GM21576 (cell line): ENCODE measurements around the gene KIRREL3.

Experiments
- ATAC-seq: cut with Tn5 transposase; IDR thresholded peaks from one replicate; pipeline ENCODE4 v1.9.1; 2021; ENCODE audit warnings: mild to moderate bottlenecking, moderate library complexity; ENCODE audit not compliant: unreplicated experiment

Gene KIRREL3

GRCh38 chr11:127000291-127000968 is at the start of gene KIRREL3:
KIRREL3 (minus strand) TSS chr11:127000770.
- no peak for ATAC-seq

DNA sequence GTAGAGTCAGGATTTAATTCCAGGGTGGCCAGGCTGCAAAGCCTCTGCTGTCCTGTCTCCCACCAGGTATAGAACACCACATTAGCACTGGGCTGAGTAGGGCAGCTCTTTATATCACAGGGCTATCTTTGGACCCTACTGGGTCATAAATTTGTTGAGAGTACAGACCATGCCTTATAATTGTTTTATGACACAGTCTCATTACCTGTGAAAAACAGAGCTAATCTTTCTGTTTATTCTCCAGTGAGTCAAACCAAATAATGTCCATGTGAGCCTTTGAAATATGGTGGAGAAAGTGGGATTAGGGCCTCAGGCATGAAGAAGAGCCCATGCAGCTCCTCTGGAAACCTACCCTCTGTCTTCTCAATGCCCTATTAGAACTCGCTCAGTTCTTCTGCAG is 49.6 kb upstream of the KIRREL3 start:
- no peak for ATAC-seq

DNA sequence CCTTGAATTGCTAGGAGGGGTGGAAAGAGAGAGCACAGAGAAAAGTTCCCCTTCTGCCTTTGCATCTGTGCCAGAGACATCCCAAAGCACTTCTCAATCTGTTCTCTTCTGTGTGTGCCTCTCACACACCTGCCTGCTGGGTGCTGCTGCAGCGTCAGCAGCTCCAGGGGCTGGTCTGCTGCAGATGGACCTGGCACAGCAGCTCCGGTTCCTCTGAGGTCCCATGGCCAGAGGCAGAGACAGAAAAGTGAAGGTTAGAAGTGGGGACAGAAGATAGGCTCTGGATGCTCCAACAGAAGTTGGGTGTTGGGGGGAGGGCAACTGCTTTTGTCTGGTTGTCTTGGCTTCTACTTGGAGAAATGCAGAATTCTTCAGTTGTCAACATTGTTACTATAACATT is 48.9 kb upstream of the KIRREL3 start:
- no peak for ATAC-seq

- no peak for ATAC-seq
These were observed 44.0 kb upstream of the KIRREL3 start for GRCh38 chr11:127044535-127044934.

- ATAC-seq, result no peak
These were observed 41.9 kb upstream of the KIRREL3 start for GRCh38 chr11:127042445-127042844.

GRCh38 chr11:127039591-127039990 is 39.0 kb upstream of the KIRREL3 start:
- no peak for ATAC-seq

DNA sequence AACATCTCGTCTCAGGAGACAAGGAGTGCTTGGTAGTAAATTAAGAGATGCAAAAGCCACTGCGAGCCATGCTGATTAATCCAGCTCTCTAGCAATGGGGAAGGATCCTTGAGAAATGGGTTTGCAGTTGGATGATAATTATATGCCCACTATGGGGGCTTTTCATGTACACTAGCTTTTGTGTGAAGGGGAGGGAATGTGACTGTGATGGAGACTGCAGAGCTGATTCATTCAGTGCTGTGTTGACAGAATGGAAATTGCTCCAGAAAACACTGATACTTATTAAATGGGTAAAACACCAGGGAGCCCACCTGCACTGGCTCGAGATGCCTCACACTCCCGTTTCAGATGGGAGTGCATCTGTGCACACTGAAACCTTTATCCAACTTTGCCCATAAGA is 37.0 kb upstream of the KIRREL3 start:
- ATAC-seq, result no peak

GRCh38 chr11:127037001-127037400 is 36.4 kb upstream of the KIRREL3 start:
- no peak for ATAC-seq

GRCh38 chr11:127035824-127036223 is 35.3 kb upstream of the KIRREL3 start:
- ATAC-seq, result no peak

- no peak for ATAC-seq
These were observed 34.4 kb upstream of the KIRREL3 start for GRCh38 chr11:127034973-127035372.

DNA sequence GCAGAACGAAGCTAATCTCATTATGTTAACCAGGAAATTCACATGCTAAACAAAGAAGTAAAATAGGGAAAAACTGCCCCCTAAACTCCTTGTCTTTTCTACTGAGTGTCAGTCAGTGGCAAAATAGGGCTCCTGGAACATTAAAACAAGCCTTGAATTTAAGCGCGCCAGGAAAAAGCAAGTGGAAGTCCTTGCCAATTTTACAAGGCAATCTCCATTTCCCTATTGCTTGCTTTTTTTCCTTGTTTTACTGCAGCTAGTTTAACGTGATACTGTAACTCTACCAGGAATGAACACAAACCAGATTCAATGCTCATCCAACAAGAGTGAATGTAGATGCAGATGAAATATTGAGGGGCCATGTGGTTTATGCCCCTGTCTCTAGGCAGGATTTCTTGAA is 28.1 kb upstream of the KIRREL3 start:
- ATAC-seq, result no peak

GRCh38 chr11:127027789-127028188 is 27.2 kb upstream of the KIRREL3 start:
- no peak for ATAC-seq

GRCh38 chr11:127027000-127027399 is 26.4 kb upstream of the KIRREL3 start:
- ATAC-seq, result no peak

DNA sequence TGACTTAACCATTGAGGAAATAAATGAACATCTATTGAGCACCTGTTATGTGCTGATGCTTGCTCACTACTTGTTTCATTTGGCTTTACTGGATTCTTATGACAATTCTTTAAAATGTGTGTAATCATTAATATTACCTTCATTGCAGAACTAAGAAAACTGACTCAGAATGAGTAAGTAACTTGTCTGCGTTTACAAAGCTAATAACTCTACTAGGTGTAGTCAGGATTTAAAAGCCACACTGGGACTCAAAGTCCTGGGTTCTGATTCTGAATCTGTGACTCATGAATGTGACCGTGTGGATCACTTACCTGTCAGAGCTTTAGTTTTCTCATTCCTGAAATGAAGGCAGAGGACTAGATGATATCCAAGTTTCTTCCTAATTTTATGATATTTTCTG is 23.4 kb upstream of the KIRREL3 start:
- ATAC-seq, result no peak

DNA sequence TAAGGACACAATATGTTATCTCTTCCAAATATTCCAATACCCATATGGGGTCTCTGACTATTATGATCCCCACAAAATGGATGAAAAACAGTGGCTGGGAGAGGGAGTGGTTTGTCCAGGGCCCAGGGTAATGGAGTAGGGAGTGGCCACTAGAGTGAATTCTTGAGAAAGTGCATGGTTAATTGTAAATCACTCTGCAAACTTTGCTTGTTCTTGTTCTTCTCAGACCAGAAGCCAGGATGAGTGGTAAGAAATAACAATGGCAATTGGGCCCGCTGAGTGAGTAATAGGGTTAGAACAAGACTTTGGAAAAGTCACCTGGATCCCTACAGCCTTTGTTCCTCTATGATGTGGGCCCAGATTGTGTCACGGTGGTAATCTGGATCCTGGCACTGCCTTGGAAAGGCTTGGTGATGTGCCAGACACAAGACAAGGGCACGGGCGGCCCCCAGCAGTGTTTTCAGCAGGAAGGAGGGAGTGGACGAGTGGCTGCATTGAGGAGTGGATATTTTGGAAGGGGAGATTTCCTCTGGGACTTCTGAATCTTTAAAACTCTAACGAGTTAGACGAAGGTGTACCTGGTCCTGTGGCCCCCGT is 18.2 kb upstream of the KIRREL3 start:
- no peak for ATAC-seq

DNA sequence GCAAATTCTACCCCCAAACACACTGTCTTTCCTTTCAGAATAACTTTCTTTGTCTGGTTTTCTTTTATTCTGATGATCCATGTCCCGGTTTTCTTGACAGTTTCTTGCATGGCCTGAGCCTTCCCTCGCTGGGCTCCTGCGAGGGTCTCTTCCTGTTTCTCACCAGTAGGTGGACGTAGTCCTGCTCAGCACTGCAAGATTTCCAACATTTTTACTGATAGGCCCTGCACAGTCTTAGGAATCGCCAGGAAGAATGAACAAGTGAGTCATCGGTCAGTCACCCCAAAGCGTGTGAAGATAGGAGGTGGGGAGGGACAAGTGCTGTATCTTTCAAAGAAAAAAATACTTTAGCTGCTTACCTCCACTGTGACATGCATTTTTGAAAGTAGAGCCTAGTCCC is 16.9 kb upstream of the KIRREL3 start:
- no peak for ATAC-seq

GRCh38 chr11:127013550-127013949 is 13.0 kb upstream of the KIRREL3 start:
- ATAC-seq, result no peak

- ATAC-seq, result no peak
These were observed 5.7 kb upstream of the KIRREL3 start for GRCh38 chr11:127006311-127006710.

DNA sequence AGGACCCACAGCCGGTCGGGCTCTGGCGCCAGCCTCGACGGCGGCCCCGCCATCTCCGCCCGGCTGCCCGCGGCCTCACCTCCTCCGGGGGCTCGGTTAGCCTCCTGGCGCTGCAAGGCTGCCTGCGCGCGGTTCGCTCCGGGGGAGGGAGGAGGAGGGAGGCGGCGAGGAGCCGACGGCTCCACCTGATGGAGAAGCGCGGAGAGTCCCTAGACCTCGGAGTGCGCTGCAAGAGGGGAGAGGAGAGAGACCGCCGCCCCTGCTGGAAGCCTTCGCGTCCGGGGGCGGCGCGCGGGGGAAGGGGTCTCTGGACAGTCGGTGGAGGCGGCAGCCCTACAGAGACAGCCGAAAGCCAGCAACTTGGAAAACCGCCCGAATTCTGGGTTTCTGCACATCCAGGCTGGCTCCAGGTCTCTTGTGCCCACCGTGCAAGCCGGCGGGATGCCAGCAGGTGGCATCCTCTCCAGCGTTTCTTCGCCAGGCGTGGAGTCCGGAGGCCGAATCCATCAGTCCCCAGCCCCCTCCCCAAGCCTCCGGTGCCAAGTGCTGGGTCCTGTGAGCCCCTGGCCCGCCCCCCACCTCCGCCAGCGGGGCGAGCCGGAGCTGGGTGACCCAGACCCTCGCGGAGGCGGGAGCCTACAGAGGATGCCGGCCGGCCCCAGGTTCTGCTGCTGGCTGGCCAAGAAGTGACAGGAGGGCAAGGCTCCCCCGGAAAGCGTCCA is 2.9 kb upstream of the KIRREL3 start:
- no peak for ATAC-seq

GRCh38 chr11:127002669-127003259 is 2.2 kb upstream of the KIRREL3 start:
- no peak for ATAC-seq

DNA sequence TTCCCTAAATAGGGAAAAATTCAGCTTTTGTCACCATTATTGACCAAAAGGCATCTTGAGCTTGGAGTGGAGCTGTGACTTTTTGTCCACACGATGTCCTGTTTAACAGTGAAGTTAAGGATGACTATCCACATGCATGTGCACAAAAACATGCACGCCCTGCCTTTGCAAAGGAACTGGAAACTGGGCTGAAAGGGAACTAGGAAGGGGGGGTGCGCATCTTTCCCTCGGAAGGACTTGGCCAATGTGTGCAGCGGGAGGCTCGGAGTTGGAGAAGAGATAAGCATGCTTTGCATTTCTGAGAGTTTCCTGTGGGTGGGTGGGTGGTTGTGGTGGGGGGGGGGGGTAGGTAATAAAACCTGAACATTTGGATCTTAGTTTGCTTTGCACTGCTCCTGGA is 411 bp upstream of the KIRREL3 start:
- no peak for ATAC-seq

DNA sequence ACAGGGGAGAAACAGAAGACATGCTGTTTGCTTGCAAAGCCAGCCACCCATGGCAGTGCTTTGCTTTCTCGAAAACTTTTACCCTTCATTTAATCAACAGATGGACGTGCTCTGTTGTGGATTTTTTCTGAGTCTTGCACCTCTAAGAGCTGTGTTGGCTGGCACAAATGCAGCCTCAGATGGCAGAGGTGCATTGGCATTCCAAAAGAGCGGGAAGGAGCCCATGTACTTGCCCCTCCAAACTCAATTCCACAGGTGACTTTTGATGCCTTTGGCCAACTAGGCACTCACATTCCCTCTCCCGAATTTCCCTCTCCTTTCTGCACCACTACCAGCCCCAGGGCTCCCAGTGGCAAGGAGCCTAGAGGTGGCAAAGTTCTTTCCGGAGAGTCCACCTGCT is 1.2 kb downstream of the KIRREL3 start:
- ATAC-seq, result no peak
